GM12891 (cell line): ENCODE data around the gene SWI5.

Experiments used
- POLR2A ChIP-seq: IDR thresholded peaks from 2 replicates; pipeline ENCODE4 v1.6.1; 2011; ENCODE audit warnings: low read depth, low read length, control low read depth
- POU2F2 ChIP-seq: IDR thresholded peaks from 2 replicates; pipeline ENCODE4 v1.6.1; 2011; ENCODE audit warnings: low read depth, mild to moderate bottlenecking, control low read depth, low read length, moderate library complexity

- TF ChIP-seq POLR2A, result no peak
- no peak for TF ChIP-seq POU2F2
These were observed 49.6 kb downstream of the SWI5 start for GRCh38 chr9:128325629-128326028.
